Fibroblast of skin of left quadriceps (primary cell): ENCODE results near the gene ARSA.
"Not testable (repeated sequence)": the region's sequence is repeated elsewhere in the genome, so short reads cannot be mapped to it uniquely, and the experiment has no call there.

Experiments used
- DNase-seq, 2 experiments: peaks; one replicate each; pipeline ENCODE4 v3.0.0-alpha.2; 2013; ENCODE audit warnings: low read depth in 2 of 2

The ARSA gene

GRCh38 chr22:50621948-50622722, 5.8 kb downstream of the ARSA start:
- DNase-seq: no peak

GRCh38 chr22:50621356-50621880, 6.5 kb downstream of the ARSA start:
- DNase-seq: no peak

GRCh38 chr22:50620593-50621355, 7.2 kb downstream of the ARSA start:
- no peak for DNase-seq

- not testable (repeated sequence) for DNase-seq
Measured at GRCh38 chr22:50614296-50614695, 13.7 kb downstream of the ARSA start.

- no peak for DNase-seq
Measured at GRCh38 chr22:50613291-50613981, 14.5 kb downstream of the ARSA start.

GRCh38 chr22:50612528-50613221, 15.3 kb downstream of the ARSA start:
- no peak for DNase-seq

GRCh38 chr22:50612168-50612527, 15.8 kb downstream of the ARSA start:
- no peak for DNase-seq

- DNase-seq: no peak
Measured at GRCh38 chr22:50611341-50612060, 16.5 kb downstream of the ARSA start.

- no peak for DNase-seq
Measured at GRCh38 chr22:50610581-50610980, 17.4 kb downstream of the ARSA start.

- no peak for DNase-seq
Measured at GRCh38 chr22:50610041-50610451, 17.9 kb downstream of the ARSA start.

- no peak for DNase-seq
Measured at GRCh38 chr22:50609599-50609998, 18.4 kb downstream of the ARSA start.

- DNase-seq: no peak
Measured at GRCh38 chr22:50608996-50609395, 19.0 kb downstream of the ARSA start.

GRCh38 chr22:50608058-50608840, 19.7 kb downstream of the ARSA start:
- DNase-seq: not testable (repeated sequence)

- DNase-seq: no peak
Measured at GRCh38 chr22:50607659-50608020, 20.3 kb downstream of the ARSA start.

- DNase-seq: no peak
Measured at GRCh38 chr22:50606946-50607658, 20.9 kb downstream of the ARSA start.

- no peak for DNase-seq
Measured at GRCh38 chr22:50606165-50606945, 21.6 kb downstream of the ARSA start.

GRCh38 chr22:50605613-50606074, 22.3 kb downstream of the ARSA start:
- no peak for DNase-seq

GRCh38 chr22:50605002-50605612, 22.8 kb downstream of the ARSA start:
- no peak for DNase-seq
